Measurements from ENCODE around the gene C2orf76.
A peak's percentile ranks its signal among the peaks of the same experiment; 100 is the strongest.
"Not testable (repeated sequence)": the region's sequence is repeated elsewhere in the genome, so short reads cannot be mapped to it uniquely, and the experiment has no call there.

The C2orf76 gene

DNA sequence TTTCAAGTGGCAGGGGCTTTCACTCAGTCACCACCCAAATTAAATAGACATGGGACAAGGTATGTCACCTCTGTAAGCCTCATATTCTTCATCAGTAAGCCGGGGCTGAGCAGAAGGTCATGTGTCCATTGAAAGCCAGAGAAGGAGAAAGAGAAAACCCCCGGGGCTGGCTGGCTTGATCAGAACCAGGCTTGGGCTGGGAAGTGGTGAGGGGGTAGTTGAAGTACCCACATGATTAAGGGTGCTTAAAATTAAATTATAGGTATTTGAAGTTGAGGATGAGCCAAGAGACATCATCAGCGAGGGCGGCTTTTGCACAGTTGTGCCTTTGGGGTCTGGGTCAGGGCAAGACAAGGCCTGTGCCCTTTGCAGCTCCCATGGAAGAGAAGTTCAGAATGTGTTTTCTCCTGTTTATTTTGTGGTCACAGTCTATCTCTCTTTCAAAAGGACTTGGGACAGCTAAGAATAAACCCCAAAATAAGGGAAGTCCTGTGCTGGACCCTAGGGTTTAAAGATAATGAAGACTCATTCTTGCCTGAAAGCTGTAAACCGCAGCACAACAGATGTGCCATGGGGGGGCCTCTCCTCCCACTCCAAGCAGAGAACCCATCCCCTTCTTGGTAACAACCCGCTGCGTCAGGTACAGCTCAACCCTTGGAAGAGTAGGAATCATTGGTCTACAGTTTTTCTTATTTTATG lies 10.8 kb upstream of the C2orf76 start:
- no peak for DNase-seq

- no peak for DNase-seq
Observed at GRCh38 chr2:119376810-119377209, 10.2 kb upstream of the C2orf76 start.

GRCh38 chr2:119376406-119376805 lies 9.8 kb upstream of the C2orf76 start:
- DNase-seq = not testable (repeated sequence)

- DNase-seq = not testable (repeated sequence)
Observed at GRCh38 chr2:119373907-119374745, 7.5 kb upstream of the C2orf76 start.

DNA sequence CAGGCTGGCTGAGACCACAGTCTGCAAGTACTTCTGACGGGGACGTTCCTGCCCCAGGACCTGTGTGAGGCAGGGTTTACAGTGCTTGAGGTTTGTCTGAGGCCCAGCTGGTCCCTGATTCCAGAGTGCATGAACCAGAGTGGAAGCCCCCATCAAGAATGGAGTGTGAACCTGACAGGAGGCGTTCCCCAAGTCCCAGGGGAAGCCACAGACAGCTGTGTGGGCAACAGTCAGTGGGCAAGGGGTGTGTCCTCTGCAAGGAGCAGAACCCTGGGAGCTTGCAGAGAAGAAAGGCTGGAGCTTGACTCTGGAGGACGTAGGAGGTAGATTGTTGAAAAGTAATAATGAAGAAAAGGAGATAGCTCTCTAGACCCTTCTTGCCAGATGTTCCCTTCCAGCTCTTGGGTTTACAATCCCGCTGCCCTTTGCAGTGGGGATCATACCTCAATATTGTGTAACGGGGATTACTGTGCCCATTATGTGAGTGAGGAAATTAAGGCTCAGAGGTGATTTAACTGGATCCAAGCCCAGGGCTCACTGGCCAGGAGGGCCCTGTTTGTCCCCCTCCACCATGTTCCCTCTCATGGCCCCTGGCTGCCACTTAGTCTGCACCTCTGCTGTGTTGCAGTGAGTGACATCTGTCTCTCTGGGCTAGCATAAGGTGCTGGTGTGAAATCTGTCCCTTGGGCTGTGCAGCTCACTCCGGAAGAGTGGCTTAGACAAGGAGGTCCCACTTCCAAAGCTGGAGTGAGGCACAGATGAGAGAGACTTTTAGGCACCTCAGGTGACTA lies 6.3 kb upstream of the C2orf76 start:
- no peak for DNase-seq

DNA sequence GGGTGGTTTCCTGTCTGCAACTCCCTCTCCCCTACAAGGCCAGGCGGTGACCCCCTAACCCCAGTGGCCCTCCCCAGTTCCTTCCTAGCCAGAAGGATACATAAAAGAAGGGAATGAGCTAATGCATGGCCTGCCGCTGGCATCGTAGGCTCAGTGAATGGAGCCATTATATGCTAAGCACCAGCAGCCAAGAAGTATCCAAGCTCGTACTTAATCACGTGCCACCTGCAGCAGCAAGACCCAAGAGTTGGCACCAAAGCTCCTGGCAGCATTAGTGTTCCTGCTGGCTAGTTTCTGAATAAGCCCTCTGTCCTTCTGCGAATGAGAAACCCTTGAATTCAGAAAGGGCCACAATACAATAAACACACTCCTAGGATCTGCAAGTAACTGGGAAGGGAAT lies 4.5 kb upstream of the C2orf76 start:
- no peak for DNase-seq

DNA sequence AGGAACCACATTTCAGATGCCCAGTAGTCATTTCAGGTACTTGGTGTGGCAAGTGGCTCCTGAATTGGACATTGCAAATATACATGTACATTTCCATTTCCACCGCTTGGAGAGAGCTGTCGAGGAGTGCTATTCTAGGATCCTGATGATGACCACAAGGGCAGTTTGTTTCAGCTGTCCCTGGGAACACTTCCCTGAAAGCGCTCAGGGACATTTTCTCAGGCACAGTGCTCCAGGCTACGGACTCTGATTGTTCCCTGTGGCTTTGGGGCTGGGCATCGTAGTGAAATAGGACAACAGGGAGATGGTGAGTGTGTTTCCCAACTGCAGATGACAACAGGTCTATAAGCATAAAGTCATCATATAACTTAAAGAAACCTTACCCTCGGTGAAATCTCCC lies 3.2 kb upstream of the C2orf76 start:
- DNase-seq = no peak

- DNase-seq = peak; percentile 82
Observed at GRCh38 chr2:119367472-119368099, 952 bp upstream of the C2orf76 start.

- no peak for DNase-seq
Observed at GRCh38 chr2:119366161-119366648, 429 bp downstream of the C2orf76 start.

- DNase-seq = no peak
Observed at GRCh38 chr2:119365436-119365835, 1.2 kb downstream of the C2orf76 start.

GRCh38 chr2:119364798-119365197 lies 1.8 kb downstream of the C2orf76 start:
- DNase-seq = no peak

- no peak for DNase-seq
Observed at GRCh38 chr2:119360423-119360966, 6.1 kb downstream of the C2orf76 start.

- DNase-seq = no peak
Observed at GRCh38 chr2:119359774-119360173, 6.9 kb downstream of the C2orf76 start.

- DNase-seq = no peak
Observed at GRCh38 chr2:119354860-119355259, 11.8 kb downstream of the C2orf76 start.

- DNase-seq = no peak
Observed at GRCh38 chr2:119352357-119352756, 14.3 kb downstream of the C2orf76 start.

DNA sequence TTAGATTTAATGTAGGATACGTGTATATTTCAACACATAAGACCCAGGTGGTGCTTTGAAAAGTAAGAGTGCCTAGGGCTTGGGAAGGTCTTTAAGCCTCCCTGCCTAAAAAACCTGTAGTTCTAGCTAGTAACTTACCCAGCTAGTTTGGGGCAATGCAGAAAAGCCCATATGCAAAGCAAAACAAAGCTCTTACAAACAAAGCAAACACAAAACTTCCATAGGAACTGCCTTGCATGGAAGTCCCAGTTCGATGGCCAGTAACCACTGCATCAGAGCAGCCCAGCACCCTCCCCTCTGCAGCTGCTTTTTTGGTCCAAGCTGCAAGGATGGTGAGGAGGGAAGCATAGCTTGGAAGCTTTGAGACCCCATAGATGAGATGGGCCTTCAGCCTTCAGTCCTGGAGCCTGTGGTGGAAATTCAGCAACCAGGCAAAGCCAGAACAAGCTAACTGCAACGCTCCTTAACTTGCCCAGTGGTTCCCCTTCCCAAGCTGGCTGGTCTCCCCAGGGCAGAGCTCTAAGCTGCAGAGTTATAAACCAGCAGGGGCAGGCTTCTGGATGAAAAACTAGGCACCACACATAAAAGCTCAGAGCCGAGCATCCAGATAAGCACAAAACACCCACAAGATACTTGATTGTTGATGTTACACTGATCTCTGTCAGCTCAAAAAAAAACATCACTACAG lies 16.2 kb downstream of the C2orf76 start:
- DNase-seq = peak; percentile 10

- DNase-seq = peak; percentile 13
Observed at GRCh38 chr2:119349289-119349688, 17.3 kb downstream of the C2orf76 start.

GRCh38 chr2:119341684-119342083 lies 24.9 kb downstream of the C2orf76 start:
- no peak for DNase-seq

GRCh38 chr2:119339562-119339923 lies 27.1 kb downstream of the C2orf76 start:
- DNase-seq = no peak

GRCh38 chr2:119338826-119339561 lies 27.6 kb downstream of the C2orf76 start:
- no peak for DNase-seq

GRCh38 chr2:119338272-119338671 lies 28.4 kb downstream of the C2orf76 start:
- no peak for DNase-seq
